Suprapubic skin (tissue), 4 donors: ENCODE data around the gene UNC119.

Source experiments
- POLR2A ChIP-seq, 2 donors: fragments of 450-650 bp; IDR thresholded peaks; one replicate each; pipeline ENCODE4 v1.6.1; 2017; ENCODE audit warnings: antibody characterized with exemption in 2 of 2, mild to moderate bottlenecking in 2 of 2, moderate library complexity in 2 of 2
- POLR2AphosphoS5 ChIP-seq, 3 donors: sonication (generic); formaldehyde crosslinking; IDR thresholded peaks; one replicate each; pipeline ENCODE4 v1.6.1; 2017; ENCODE audit warnings: antibody characterized with exemption in 3 of 3

- TF ChIP-seq POLR2AphosphoS5 (IDR thresholded peaks at IDR 0.05): no peak
- TF ChIP-seq POLR2A (IDR thresholded peaks at IDR 0.05): no peak
Measured at GRCh38 chr17:28554565-28554964, 2.1 kb upstream of the UNC119 start.
